Neural cell (in vitro differentiated cells): ENCODE data around the gene ATP11A. TPM values are rescaled to one million over a fixed set of nuclear protein-coding genes. Genes with fewer than 3 reads are reported as not detected.

Experiments used
- H2AFZ ChIP-seq: fragments of 200-600, 300-800 bp; sonication (generic), shearing (Covaris generic); 2 replicates; pipeline ENCODE4 v1.6.0; 2014; ENCODE audit warnings: low read depth, mild to moderate bottlenecking, antibody characterized with exemption, low read length, moderate library complexity
- H3F3A ChIP-seq: fragments of 200-600 bp; shearing (Covaris generic); 2 replicates; pipeline ENCODE4 v1.6.1; 2016; ENCODE audit warnings: mild to moderate bottlenecking, moderate library complexity, mixed read lengths, antibody characterized with exemption, low read length; ENCODE audit not compliant: insufficient read depth, poor library complexity, severe bottlenecking
- H3K27ac ChIP-seq: fragments of 200-600, 300-800 bp; sonication (generic), shearing (Covaris generic); 2 replicates; pipeline ENCODE4 v1.5.1; 2014; ENCODE audit warnings: mild to moderate bottlenecking, low read length, moderate library complexity
- H3K27me3 ChIP-seq: fragments of 300-800, 200-600 bp; sonication (generic), shearing (Covaris generic); 2 replicates; pipeline ENCODE4 v1.6.0; 2014; ENCODE audit warnings: mild to moderate bottlenecking, low read depth, low read length, moderate library complexity; ENCODE audit not compliant: insufficient read depth
- H3K36me3 ChIP-seq: fragments of 300-800, 200-600 bp; sonication (generic), shearing (Covaris generic); 2 replicates; pipeline ENCODE4 v1.5.1; 2014; ENCODE audit warnings: mild to moderate bottlenecking, antibody characterized with exemption, low read length, moderate library complexity; ENCODE audit not compliant: insufficient read depth
- H3K4me2 ChIP-seq: fragments of 300-800, 200-600 bp; sonication (generic), shearing (Covaris generic); 2 replicates; pipeline ENCODE4 v1.6.0; 2014; ENCODE audit warnings: mild to moderate bottlenecking, low read length
- H3K4me3 ChIP-seq: fragments of 300-800, 200-600 bp; sonication (generic), shearing (Covaris generic); 2 replicates; pipeline ENCODE4 v1.5.1; 2014; ENCODE audit warnings: mild to moderate bottlenecking, low read length, moderate library complexity
- H3K79me2 ChIP-seq: fragments of 200-600 bp; shearing (Covaris generic); replicated peaks from 2 replicates; pipeline ENCODE4 v1.6.0; 2014; ENCODE audit warnings: mild to moderate bottlenecking, low read length, moderate library complexity; ENCODE audit not compliant: insufficient read depth
- H3K9ac ChIP-seq: fragments of 300-800, 200-600 bp; sonication (generic), shearing (Covaris generic); 2 replicates; pipeline ENCODE4 v1.6.1; 2016; ENCODE audit warnings: mild to moderate bottlenecking, low read length, mixed read lengths
- H3K9me2 ChIP-seq: fragments of 200-600 bp; shearing (Covaris generic); 2 replicates; pipeline ENCODE4 v1.6.1; 2016; ENCODE audit warnings: mild to moderate bottlenecking, low read length, mixed read lengths; ENCODE audit not compliant: insufficient read depth
- H3K9me3 ChIP-seq: fragments of 200-600, 300-800 bp; sonication (generic), shearing (Covaris generic); 2 replicates; pipeline ENCODE4 v1.6.1; 2016; ENCODE audit warnings: mild to moderate bottlenecking, mixed run types, low read length, moderate library complexity, mixed read lengths
- H4K20me1 ChIP-seq: fragments of 200-600 bp; shearing (Covaris generic); 2 replicates; pipeline ENCODE4 v1.6.1; 2016; ENCODE audit warnings: mild to moderate bottlenecking, mixed run types; ENCODE audit not compliant: insufficient read depth
- EP300 ChIP-seq: fragments of 450-650 bp; conservative IDR thresholded peaks from 2 replicates; pipeline ENCODE4 v1.6.1; 2014; ENCODE audit warnings: antibody characterized with exemption, mild to moderate bottlenecking, moderate library complexity; ENCODE audit not compliant: poor library complexity, severe bottlenecking
- EZH2 ChIP-seq: fragments of 200-600, 300-800 bp; shearing (Covaris generic), sonication (generic); IDR thresholded peaks from 2 replicates; pipeline ENCODE4 v1.6.1; 2014; ENCODE audit warnings: antibody characterized with exemption, low read length, borderline replicate concordance, mild to moderate bottlenecking; ENCODE audit not compliant: insufficient read depth, poor library complexity, severe bottlenecking
- MXI1 ChIP-seq: fragments of 450-650 bp; conservative IDR thresholded peaks from 2 replicates; pipeline ENCODE4 v1.6.1; 2014; ENCODE audit warnings: antibody characterized with exemption, mild to moderate bottlenecking; ENCODE audit not compliant: poor library complexity, severe bottlenecking
- POLR2AphosphoS5 ChIP-seq: IDR thresholded peaks from 2 replicates; pipeline ENCODE4 v1.6.1; 2012
- RAD21 ChIP-seq: fragments of 450-650 bp; conservative IDR thresholded peaks from 2 replicates; pipeline ENCODE4 v1.6.1; 2014; ENCODE audit warnings: antibody characterized with exemption, mild to moderate bottlenecking, moderate library complexity
- SMC3 ChIP-seq: fragments of 450-650 bp; conservative IDR thresholded peaks from 2 replicates; pipeline ENCODE4 v1.6.1; 2014; ENCODE audit warnings: antibody characterized with exemption, mild to moderate bottlenecking, moderate library complexity; ENCODE audit not compliant: poor library complexity
- TAF1 ChIP-seq: IDR thresholded peaks from 2 replicates; pipeline ENCODE4 v1.6.1; 2012; ENCODE audit warnings: low read depth
- polyA plus RNA-seq: library from polyadenylated mRNA; depleted of rRNA; stranded (reverse); fragments of >200 nt; gene quantifications from 2 replicates; pipeline ENCODE4 v1.2.3, GENCODE V29; 2014
- TF ChIP-seq, protein P1 (sequence below): IDR thresholded peaks from 2 replicates; pipeline ENCODE4 v1.6.1; 2012; ENCODE audit warnings: borderline replicate concordance
- TF ChIP-seq, protein P2 (sequence below): fragments of 450-650 bp; IDR thresholded peaks from 2 replicates; pipeline ENCODE4 v1.5.1; 2014; ENCODE audit warnings: antibody characterized with exemption, mild to moderate bottlenecking, moderate library complexity; ENCODE audit not compliant: poor library complexity, severe bottlenecking

The ATP11A gene
- polyA plus RNA-seq, 1 donor from 2014 or later, result 3.0 TPM

- Histone ChIP-seq H3K27ac (no peak overlapping the region), H3K9me2 (no peaks in the 10 kb centered on the region), H3F3A (no peaks in the 10 kb centered on the region), H3K4me3 (no peak overlapping the region), H3K9ac (no peak overlapping the region), H4K20me1 (no peaks in the 10 kb centered on the region), H2AFZ (no peak overlapping the region), H3K79me2 (no peaks in the 10 kb centered on the region), H3K4me2 (no peak overlapping the region), H3K36me3 (no peaks in the 10 kb centered on the region), H3K27me3 (no peaks in the 10 kb centered on the region), H3K9me3 (no peaks in the 10 kb centered on the region)
- no peak for TF ChIP-seq SMC3
- TF ChIP-seq EZH2, result no peak
- TF ChIP-seq RAD21, result no peak
- no peak for TF ChIP-seq MXI1
- no peak for TF ChIP-seq EP300
- TF ChIP-seq, protein P1, sequence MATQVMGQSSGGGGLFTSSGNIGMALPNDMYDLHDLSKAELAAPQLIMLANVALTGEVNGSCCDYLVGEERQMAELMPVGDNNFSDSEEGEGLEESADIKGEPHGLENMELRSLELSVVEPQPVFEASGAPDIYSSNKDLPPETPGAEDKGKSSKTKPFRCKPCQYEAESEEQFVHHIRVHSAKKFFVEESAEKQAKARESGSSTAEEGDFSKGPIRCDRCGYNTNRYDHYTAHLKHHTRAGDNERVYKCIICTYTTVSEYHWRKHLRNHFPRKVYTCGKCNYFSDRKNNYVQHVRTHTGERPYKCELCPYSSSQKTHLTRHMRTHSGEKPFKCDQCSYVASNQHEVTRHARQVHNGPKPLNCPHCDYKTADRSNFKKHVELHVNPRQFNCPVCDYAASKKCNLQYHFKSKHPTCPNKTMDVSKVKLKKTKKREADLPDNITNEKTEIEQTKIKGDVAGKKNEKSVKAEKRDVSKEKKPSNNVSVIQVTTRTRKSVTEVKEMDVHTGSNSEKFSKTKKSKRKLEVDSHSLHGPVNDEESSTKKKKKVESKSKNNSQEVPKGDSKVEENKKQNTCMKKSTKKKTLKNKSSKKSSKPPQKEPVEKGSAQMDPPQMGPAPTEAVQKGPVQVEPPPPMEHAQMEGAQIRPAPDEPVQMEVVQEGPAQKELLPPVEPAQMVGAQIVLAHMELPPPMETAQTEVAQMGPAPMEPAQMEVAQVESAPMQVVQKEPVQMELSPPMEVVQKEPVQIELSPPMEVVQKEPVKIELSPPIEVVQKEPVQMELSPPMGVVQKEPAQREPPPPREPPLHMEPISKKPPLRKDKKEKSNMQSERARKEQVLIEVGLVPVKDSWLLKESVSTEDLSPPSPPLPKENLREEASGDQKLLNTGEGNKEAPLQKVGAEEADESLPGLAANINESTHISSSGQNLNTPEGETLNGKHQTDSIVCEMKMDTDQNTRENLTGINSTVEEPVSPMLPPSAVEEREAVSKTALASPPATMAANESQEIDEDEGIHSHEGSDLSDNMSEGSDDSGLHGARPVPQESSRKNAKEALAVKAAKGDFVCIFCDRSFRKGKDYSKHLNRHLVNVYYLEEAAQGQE, result no peak
- TF ChIP-seq, protein P2, sequence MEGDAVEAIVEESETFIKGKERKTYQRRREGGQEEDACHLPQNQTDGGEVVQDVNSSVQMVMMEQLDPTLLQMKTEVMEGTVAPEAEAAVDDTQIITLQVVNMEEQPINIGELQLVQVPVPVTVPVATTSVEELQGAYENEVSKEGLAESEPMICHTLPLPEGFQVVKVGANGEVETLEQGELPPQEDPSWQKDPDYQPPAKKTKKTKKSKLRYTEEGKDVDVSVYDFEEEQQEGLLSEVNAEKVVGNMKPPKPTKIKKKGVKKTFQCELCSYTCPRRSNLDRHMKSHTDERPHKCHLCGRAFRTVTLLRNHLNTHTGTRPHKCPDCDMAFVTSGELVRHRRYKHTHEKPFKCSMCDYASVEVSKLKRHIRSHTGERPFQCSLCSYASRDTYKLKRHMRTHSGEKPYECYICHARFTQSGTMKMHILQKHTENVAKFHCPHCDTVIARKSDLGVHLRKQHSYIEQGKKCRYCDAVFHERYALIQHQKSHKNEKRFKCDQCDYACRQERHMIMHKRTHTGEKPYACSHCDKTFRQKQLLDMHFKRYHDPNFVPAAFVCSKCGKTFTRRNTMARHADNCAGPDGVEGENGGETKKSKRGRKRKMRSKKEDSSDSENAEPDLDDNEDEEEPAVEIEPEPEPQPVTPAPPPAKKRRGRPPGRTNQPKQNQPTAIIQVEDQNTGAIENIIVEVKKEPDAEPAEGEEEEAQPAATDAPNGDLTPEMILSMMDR, result no peak
- no peak for TF ChIP-seq POLR2AphosphoS5
- no peak for TF ChIP-seq TAF1
Observed at GRCh38 chr13:112902669-112903068, 212.8 kb downstream of the ATP11A start.

DNA sequence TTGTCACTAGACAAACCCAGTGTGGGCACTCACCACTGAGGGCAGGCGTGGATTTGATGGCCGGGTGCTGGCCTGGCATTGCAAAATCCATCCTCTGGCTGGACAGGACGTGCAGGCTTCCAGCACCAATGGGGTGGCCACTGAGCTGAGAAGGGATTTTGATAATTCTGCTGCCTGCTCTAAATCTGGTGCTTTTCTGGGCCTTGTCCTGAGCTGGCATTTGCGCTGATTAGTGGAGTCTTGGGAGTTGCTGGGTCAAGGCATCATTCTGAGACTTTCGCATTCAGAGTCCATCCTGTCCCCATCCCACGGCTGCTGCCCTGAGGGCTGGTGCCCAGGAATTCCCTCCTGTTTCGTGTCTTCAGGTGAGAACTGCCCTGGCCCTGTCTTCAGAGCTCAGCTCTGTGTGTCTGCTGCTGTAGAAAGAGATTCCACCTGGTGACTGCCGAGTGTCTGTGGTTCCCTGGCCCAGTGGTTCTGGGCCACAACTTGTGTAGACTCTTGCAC lies 213.3 kb downstream of the ATP11A start:
- Histone ChIP-seq H3K4me2 (no peak overlapping the region), H3K79me2 (no peaks in the 10 kb centered on the region), H3F3A (no peaks in the 10 kb centered on the region), H3K9me2 (no peaks in the 10 kb centered on the region), H3K27ac (no peak overlapping the region), H3K36me3 (no peaks in the 10 kb centered on the region), H2AFZ (no peak overlapping the region), H4K20me1 (no peaks in the 10 kb centered on the region), H3K4me3 (no peak overlapping the region), H3K27me3 (no peaks in the 10 kb centered on the region), H3K9me3 (no peaks in the 10 kb centered on the region), H3K9ac (no peak overlapping the region)
- TF ChIP-seq, protein P1, result no peak
- TF ChIP-seq TAF1 (no peak), EZH2 (no peak), SMC3 (no peak), RAD21 (no peak), POLR2AphosphoS5 (no peak)
- TF ChIP-seq, protein P2, result no peak
